Right lobe of liver (tissue), 4 donors: ENCODE data around the gene AP3S2.

ENCODE experiments used
- POLR2A ChIP-seq: fragments of 450-650 bp; IDR thresholded peaks from one replicate; pipeline ENCODE4 v1.6.1; 2017; ENCODE audit warnings: antibody characterized with exemption, mild to moderate bottlenecking
- TF ChIP-seq, protein P1 (sequence below), 4 donors: fragments of 200-600 bp in 3 of 4; fragments of 450-650 bp in 1 of 4; IDR thresholded peaks; one replicate each; pipeline versions ENCODE4 v1.5.1 to v1.8.0; 2016 to 2022; ENCODE audit warnings: antibody characterized with exemption in 4 of 4, mild to moderate bottlenecking in 2 of 4
- donor health status: DM: no; HTN: no; CAD: no.
- donor health status: DM: no; HTN: no; CAD: no.
- donor health status: DM: no; HTN: yes; CAD: no.

DNA sequence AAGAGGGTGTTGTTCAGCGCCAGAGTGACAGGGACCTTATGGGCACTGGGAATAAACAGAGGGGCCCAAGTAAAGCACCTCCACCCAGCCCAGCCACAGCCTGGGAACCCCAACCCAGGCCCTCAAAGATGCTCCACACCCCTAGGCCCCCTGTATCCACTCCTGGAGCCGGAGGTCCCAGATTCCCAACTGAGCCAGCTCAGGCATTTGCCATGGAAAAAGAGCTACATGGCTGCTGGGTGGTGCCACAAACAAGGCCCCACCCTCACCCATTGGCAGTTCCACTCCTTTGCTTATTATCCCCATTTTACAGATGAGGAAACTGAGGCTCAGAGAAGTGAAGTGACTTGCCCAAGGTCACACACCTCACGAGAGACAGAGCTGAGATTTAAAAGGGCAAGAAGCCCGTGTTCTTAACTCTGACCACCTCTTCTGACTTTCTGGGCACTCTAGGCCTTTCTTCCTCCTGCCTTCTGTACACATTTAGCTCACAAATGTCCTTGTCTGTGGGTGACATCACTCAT, 96.1 kb downstream of the AP3S2 start:
- TF ChIP-seq, protein P1, sequence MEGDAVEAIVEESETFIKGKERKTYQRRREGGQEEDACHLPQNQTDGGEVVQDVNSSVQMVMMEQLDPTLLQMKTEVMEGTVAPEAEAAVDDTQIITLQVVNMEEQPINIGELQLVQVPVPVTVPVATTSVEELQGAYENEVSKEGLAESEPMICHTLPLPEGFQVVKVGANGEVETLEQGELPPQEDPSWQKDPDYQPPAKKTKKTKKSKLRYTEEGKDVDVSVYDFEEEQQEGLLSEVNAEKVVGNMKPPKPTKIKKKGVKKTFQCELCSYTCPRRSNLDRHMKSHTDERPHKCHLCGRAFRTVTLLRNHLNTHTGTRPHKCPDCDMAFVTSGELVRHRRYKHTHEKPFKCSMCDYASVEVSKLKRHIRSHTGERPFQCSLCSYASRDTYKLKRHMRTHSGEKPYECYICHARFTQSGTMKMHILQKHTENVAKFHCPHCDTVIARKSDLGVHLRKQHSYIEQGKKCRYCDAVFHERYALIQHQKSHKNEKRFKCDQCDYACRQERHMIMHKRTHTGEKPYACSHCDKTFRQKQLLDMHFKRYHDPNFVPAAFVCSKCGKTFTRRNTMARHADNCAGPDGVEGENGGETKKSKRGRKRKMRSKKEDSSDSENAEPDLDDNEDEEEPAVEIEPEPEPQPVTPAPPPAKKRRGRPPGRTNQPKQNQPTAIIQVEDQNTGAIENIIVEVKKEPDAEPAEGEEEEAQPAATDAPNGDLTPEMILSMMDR (IDR thresholded peaks at IDR 0.05): no peak
- no peak for TF ChIP-seq POLR2A
